Left lung (tissue), 10 donors: ENCODE data around the gene ZNF639. TPM values are rescaled to one million over a fixed set of nuclear protein-coding genes. Genes with fewer than 3 reads are reported as not detected.

Source experiments
- ATAC-seq: fragments of 200-7000 bp; cut with Tn5 transposase; one replicate; pipeline ENCODE4 v1.9.1; 2020; ENCODE audit warnings: moderate library complexity
- DNase-seq, 4 donors: peaks; one replicate each; pipeline ENCODE4 v3.0.0-alpha.2; 2013 to 2020
- H3K27ac ChIP-seq, 2 donors: fragments of 200-600 bp; sonication (generic) in 1 of 2; one replicate each; pipeline versions ENCODE4 v1.5.0 to v1.8.0; 2020 to 2021
- H3K27me3 ChIP-seq, 2 donors: fragments of 200-600 bp; sonication (generic) in 1 of 2; one replicate each; pipeline versions ENCODE4 v1.5.0 to v1.8.0; 2020 to 2021
- H3K36me3 ChIP-seq, 2 donors: fragments of 200-600 bp; sonication (generic) in 1 of 2; one replicate each; pipeline versions ENCODE4 v1.5.0 to v1.8.0; 2020 to 2021
- H3K4me1 ChIP-seq, 2 donors: fragments of 200-600 bp; one replicate each; pipeline ENCODE4 v1.8.0; 2021
- H3K4me3 ChIP-seq, 2 donors: fragments of 200-600 bp; sonication (generic) in 1 of 2; one replicate each; pipeline versions ENCODE4 v1.5.0 to v1.8.0; 2020 to 2021; ENCODE audit warnings: mild to moderate bottlenecking in 1 of 2
- H3K9me3 ChIP-seq, 2 donors: fragments of 200-600 bp; sonication (generic) in 1 of 2; one replicate each; pipeline versions ENCODE4 v1.5.0 to v1.8.0; 2020 to 2021
- intact Hi-C, 2 donors: fragments of 100-400 bp; cut with DNase I; formaldehyde crosslinking; loops; one replicate each; pipeline versions ENCODE4 v1.11.2 to v1.14.2; 2022
- polyA plus RNA-seq, 6 donors: library from polyadenylated mRNA; unstranded; fragments of 120-200 nt; gene quantifications; one replicate each; pipeline ENCODE4 v1.2.1, GENCODE V29; 2013; ENCODE audit not compliant: insufficient read length in 6 of 6
- total RNA-seq, 2 donors: library from RNA; stranded (reverse); fragmentation: NEBNext Ultra II Directional; extraction: Animal tissue kit (Norgen Biotek cat#: 25700); gene quantifications; one replicate each; pipeline ENCODE4 v1.2.1, GENCODE V29; 2021
- TF ChIP-seq, protein P1 (sequence below), 2 donors: fragments of 200-600 bp; sonication (generic) in 1 of 2; IDR thresholded peaks; one replicate each; pipeline versions ENCODE4 v1.5.0 to v1.8.0; 2021; ENCODE audit warnings: antibody characterized with exemption in 2 of 2
- donor health status: DM: no; HTN: yes; CAD: no.
- donor health status: DM: no; HTN: no; CAD: no.

The ZNF639 gene
- total and polyA plus RNA-seq, 8 donors = 24.6 to 63.0 (median 55.4) TPM

GRCh38 chr3:179288845-179289244 lies 34.0 kb upstream of the ZNF639 start:
- ATAC-seq = no peak
- TF ChIP-seq, protein P1, sequence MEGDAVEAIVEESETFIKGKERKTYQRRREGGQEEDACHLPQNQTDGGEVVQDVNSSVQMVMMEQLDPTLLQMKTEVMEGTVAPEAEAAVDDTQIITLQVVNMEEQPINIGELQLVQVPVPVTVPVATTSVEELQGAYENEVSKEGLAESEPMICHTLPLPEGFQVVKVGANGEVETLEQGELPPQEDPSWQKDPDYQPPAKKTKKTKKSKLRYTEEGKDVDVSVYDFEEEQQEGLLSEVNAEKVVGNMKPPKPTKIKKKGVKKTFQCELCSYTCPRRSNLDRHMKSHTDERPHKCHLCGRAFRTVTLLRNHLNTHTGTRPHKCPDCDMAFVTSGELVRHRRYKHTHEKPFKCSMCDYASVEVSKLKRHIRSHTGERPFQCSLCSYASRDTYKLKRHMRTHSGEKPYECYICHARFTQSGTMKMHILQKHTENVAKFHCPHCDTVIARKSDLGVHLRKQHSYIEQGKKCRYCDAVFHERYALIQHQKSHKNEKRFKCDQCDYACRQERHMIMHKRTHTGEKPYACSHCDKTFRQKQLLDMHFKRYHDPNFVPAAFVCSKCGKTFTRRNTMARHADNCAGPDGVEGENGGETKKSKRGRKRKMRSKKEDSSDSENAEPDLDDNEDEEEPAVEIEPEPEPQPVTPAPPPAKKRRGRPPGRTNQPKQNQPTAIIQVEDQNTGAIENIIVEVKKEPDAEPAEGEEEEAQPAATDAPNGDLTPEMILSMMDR (IDR thresholded peaks at IDR 0.05) = no peak
- intact Hi-C loops = no loop called here

DNA sequence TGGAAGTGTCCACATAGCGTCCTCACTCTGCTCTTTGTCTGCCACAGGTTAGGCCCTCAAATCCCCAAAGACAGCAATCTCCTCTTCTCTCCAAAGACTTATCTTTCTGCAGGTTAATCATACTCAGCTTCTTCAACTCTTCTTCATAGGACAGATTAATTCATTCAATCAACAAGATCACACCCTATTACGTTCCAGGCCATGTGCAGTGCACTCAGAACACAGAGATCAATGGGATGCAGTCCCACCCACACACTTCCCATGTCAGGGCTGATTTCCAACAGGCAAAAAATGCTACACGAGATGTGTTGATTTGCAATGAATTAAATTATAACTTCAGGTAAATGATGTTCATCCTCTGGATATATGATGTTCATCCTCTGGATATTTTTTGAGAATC lies 33.5 kb upstream of the ZNF639 start:
- no peaks in the 10 kb centered on the region for H3K27me3 ChIP-seq
- H3K4me1 ChIP-seq = no peaks in the 10 kb centered on the region
- no peaks in the 10 kb centered on the region for H3K9me3 ChIP-seq
- TF ChIP-seq, protein P1 (IDR thresholded peaks at IDR 0.05) = no peak
- ATAC-seq (no peak), DNase-seq (no peak)
- no peak overlapping the region for H3K27ac ChIP-seq
- H3K4me3 ChIP-seq = no peak overlapping the region
- intact Hi-C loops = no loop called here
- no peaks in the 10 kb centered on the region for H3K36me3 ChIP-seq

More at GRCh38 chr3:179288845-179289244, 34.0 kb upstream of the ZNF639 start:
- Histone ChIP-seq H3K9me3 (no peaks in the 10 kb centered on the region), H3K4me3 (no peak overlapping the region), H3K4me1 (no peaks in the 10 kb centered on the region), H3K36me3 (no peaks in the 10 kb centered on the region), H3K27ac (no peak overlapping the region), H3K27me3 (no peaks in the 10 kb centered on the region)
- no peak for DNase-seq

DNA sequence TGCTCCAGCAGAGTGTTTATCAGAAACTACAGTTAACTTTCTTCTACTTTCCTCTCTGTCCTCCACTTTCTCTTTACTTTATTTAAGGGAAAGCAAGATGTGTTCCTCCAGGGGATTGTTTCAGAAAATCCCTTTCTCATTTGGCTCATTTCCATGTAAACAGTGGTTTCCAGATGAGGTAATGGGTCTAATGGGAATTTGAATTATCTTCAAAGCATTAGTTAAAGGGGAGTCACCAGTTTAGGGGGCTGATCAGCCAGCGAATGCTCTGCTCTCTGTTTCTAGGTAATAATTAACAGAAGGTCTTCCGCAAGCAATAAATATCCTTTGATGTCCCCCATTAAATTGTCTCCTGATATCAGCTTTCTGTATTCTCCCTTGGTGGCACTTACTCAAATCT lies 30.4 kb upstream of the ZNF639 start:
- no peak overlapping the region for H3K27ac ChIP-seq
- intact Hi-C loops = no loop called here
- H3K4me3 ChIP-seq = no peak overlapping the region
- DNase-seq = no peak
- no peaks in the 10 kb centered on the region for H3K27me3 ChIP-seq
- no peak for ATAC-seq
- H3K36me3 ChIP-seq = no peaks in the 10 kb centered on the region
- TF ChIP-seq, protein P1 (IDR thresholded peaks at IDR 0.05) = no peak
- H3K9me3 ChIP-seq = no peaks in the 10 kb centered on the region
- no peaks in the 10 kb centered on the region for H3K4me1 ChIP-seq

DNA sequence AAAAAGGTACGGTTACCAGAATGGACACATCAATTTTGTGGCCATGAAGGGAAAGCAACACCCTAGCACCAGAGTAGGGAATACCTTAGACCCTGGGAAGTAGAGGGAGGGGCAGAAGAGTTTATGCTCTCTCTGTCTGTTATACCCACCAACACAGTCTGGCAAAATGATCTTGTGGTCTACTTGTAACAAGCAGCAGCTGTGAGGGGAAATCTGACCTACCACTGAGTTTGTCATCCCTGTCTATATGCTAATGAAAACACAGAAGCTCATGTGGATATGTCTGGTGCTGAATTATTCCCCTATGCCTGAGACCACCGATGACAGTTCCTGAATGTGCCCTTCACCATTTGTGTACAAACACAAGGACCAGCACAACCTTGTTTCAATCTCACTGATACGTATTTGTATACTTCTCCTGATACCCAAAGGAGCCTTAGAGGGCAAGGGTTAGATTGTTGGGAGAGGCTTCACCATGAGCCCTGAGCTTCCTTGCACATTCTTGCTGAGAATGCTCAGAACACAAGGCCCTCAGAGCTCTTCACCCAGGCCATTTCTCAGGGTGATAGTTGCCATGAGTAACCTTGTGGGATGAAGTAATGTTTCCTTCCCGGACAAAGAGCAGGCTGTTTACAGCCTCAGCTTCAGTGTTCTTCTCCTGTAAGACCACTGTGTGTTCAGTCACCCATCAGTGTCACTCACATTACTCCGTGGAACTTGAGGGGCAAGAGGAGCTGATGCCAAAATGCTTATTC lies 24.7 kb upstream of the ZNF639 start:
- H3K9me3 ChIP-seq = peaks cover 0 to 5% of the 10 kb centered on the region in 2 donors
- H3K36me3 ChIP-seq = no peaks in the 10 kb centered on the region
- DNase-seq (no peak), ATAC-seq (no peak)
- no peak overlapping the region for H3K27ac ChIP-seq
- H3K27me3 ChIP-seq = no peaks in the 10 kb centered on the region
- intact Hi-C loops = no loop called here
- H3K4me1 ChIP-seq = no peaks in the 10 kb centered on the region
- TF ChIP-seq, protein P1 (IDR thresholded peaks at IDR 0.05) = no peak
- H3K4me3 ChIP-seq = no peak overlapping the region

DNA sequence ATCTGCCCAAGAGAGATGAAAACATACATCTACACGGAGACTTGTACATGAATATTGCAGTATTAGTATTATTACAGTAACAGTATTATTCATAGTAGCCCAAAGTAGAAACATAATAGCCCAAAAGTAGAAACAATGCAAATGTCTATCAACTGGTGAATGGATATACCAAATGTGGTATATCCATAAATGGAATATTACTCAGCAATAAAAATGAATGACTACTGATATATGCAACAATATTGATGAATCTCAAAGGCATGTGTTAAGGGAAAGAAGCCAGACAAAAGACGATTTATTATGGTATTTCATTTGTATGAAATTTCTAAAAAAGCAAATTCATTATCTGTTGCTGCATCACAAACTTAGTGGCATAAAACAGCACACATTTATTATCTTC lies 23.5 kb upstream of the ZNF639 start:
- ATAC-seq = no peak
- Histone ChIP-seq H3K27ac (no peak overlapping the region), H3K9me3 (peaks cover 0 to 5% of the 10 kb centered on the region in 2 donors), H3K36me3 (no peaks in the 10 kb centered on the region), H3K4me1 (no peaks in the 10 kb centered on the region), H3K4me3 (no peak overlapping the region), H3K27me3 (no peaks in the 10 kb centered on the region)
- TF ChIP-seq, protein P1 (IDR thresholded peaks at IDR 0.05) = no peak
- intact Hi-C loops = no loop called here
- no peak for DNase-seq
